Retinal pigment epithelial cell (primary cell): ENCODE data around the gene THY1.

Source experiments
- DNase-seq: peaks from one replicate; pipeline ENCODE4 v3.0.0-alpha.2; 2010; ENCODE audit warnings: low read depth
- H3K4me3 ChIP-seq: 2 replicates; pipeline ENCODE4 v1.5.1; 2011; ENCODE audit warnings: mild to moderate bottlenecking, low read length, control low read depth, moderate library complexity
- CTCF ChIP-seq: conservative IDR thresholded peaks from 2 replicates; pipeline ENCODE4 v1.5.1; 2011; ENCODE audit warnings: low read depth, low read length, control low read depth, inconsistent platforms

The THY1 gene

GRCh38 chr11:119422809-119423508, at the start of gene THY1:
TSS of gene THY1 (minus strand) at chr11:119423172. CDS start at chr11:119420905, 2,267 bp downstream.
- H3K4me3 ChIP-seq: peak within 1 kb of the TSS; percentile 61
- DNase-seq: no peak

GRCh38 chr11:119472186-119472855, 49.3 kb upstream of the THY1 start:
- no peak for DNase-seq
- TF ChIP-seq CTCF: no peak
- no peak overlapping the region for H3K4me3 ChIP-seq

More at GRCh38 chr11:119422809-119423508, at the start of gene THY1:
- TF ChIP-seq CTCF: no peak

GRCh38 chr11:119471329-119471728, 48.4 kb upstream of the THY1 start:
- DNase-seq: no peak
- no peak overlapping the region for H3K4me3 ChIP-seq
- no peak for TF ChIP-seq CTCF

- TF ChIP-seq CTCF: no peak
- no peak overlapping the region for H3K4me3 ChIP-seq
- DNase-seq: no peak
Measured at GRCh38 chr11:119470317-119471291, 47.6 kb upstream of the THY1 start.

GRCh38 chr11:119469506-119469905, 46.5 kb upstream of the THY1 start:
- H3K4me3 ChIP-seq: no peak overlapping the region
- no peak for TF ChIP-seq CTCF
- DNase-seq: no peak

GRCh38 chr11:119468511-119468910, 45.5 kb upstream of the THY1 start:
- DNase-seq: no peak
- no peak for TF ChIP-seq CTCF
- H3K4me3 ChIP-seq: no peak overlapping the region
